ENCODE results near the gene GRK6. TPM values are rescaled to one million over a fixed set of nuclear protein-coding genes. Genes with fewer than 3 reads are reported as not detected.
A peak's percentile ranks its signal among the peaks of the same experiment; 100 is the strongest.

The GRK6 gene
- total and polyA plus RNA-seq, 9 of the 15 experiments (the other 6 are each of a cell fraction or from before 2014, with no cell fraction given): 0.63 to 122 (median 44.5) TPM

DNA sequence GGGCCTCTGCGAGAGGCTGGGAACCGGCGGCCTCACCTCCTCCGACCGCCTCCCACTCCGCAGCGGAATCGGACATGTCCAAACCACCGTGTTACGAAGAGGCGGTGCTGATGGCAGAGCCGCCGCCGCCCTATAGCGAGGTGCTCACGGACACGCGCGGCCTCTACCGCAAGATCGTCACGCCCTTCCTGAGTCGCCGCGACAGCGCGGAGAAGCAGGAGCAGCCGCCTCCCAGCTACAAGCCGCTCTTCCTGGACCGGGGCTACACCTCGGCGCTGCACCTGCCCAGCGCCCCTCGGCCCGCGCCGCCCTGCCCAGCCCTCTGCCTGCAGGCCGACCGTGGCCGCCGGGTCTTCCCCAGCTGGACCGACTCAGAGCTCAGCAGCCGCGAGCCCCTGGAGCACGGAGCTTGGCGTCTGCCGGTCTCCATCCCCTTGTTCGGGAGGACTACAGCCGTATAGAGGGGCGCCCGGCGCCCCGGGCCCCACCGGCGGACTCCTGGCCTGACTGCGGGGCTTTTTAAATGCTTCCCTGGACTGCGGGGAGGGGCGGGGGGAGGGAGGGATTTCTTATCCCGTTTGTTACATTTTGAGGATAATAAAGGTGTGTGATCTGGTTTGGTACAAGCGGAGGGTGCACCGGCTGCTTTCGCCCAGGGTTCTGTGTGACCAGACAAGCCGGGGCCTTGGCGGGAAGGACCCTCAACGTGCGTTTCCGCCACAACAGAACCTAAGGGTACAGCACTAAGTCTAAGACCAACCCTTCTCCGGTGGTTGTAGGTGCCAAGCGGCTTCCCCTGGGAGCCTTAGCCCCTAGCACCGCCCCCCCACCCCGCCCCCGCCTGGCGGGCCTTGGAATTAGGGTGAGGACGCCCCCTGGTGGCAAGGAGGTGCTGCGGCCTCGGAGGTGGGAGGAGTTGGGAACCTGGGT is 29.4 kb downstream of the GRK6 start (continued):
- TF ChIP-seq YY1 (IDR thresholded peaks at IDR 0.05; ENCODE audit: borderline replicate concordance in 1 of 3, control insufficient read depth in 1 of 3, extremely low read depth in 1 of 3, insufficient read depth in 3 of 3, insufficient read length in 1 of 3, insufficient replicate concordance in 2 of 3, low read depth in 1 of 3, low read length in 2 of 3) (peak in 2 of 3 experiments; percentile 15 to 36), ZNF77 (CRISPR knock-in tag; IDR thresholded peaks at IDR 0.05) (no peak), TFAM (CRISPR knock-in tag; conservative IDR thresholded peaks at IDR 0.05) (no peak), CREB1 (IDR thresholded peaks at IDR 0.05) (no peak), CREB1 (CRISPR knock-in tag; IDR thresholded peaks at IDR 0.05) (0 out of 2 replicates have a peak, but pooled peaks have one; percentile 29), CBFB (CRISPR knock-in tag; IDR thresholded peaks at IDR 0.05) (no peak), ZNF436 (CRISPR knock-in tag; IDR thresholded peaks at IDR 0.05) (no peak), HNRNPUL1 (IDR thresholded peaks at IDR 0.05; ENCODE audit: low read length) (no peak), PHF20 (IDR thresholded peaks at IDR 0.05; ENCODE audit: partially characterized antibody) (peak; percentile 22), EP400 (IDR thresholded peaks at IDR 0.05) (no peak), POLR2A (conservative IDR thresholded peaks at IDR 0.05) (peak; percentile 48; the same call in 1 of the 2 replicates), SIN3A (IDR thresholded peaks at IDR 0.05; ENCODE audit: borderline replicate concordance in 2 of 2, control insufficient read depth in 1 of 2, low read depth in 2 of 2, low read length in 2 of 2) (peak; percentile 50 to 60; a peak in 1 of 4 replicates), FOXJ3 (CRISPR knock-in tag; IDR thresholded peaks at IDR 0.05) (no peak)
- TF ChIP-seq, protein P1, sequence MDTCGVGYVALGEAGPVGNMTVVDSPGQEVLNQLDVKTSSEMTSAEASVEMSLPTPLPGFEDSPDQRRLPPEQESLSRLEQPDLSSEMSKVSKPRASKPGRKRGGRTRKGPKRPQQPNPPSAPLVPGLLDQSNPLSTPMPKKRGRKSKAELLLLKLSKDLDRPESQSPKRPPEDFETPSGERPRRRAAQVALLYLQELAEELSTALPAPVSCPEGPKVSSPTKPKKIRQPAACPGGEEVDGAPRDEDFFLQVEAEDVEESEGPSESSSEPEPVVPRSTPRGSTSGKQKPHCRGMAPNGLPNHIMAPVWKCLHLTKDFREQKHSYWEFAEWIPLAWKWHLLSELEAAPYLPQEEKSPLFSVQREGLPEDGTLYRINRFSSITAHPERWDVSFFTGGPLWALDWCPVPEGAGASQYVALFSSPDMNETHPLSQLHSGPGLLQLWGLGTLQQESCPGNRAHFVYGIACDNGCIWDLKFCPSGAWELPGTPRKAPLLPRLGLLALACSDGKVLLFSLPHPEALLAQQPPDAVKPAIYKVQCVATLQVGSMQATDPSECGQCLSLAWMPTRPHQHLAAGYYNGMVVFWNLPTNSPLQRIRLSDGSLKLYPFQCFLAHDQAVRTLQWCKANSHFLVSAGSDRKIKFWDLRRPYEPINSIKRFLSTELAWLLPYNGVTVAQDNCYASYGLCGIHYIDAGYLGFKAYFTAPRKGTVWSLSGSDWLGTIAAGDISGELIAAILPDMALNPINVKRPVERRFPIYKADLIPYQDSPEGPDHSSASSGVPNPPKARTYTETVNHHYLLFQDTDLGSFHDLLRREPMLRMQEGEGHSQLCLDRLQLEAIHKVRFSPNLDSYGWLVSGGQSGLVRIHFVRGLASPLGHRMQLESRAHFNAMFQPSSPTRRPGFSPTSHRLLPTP (IDR thresholded peaks at IDR 0.05; ENCODE audit: borderline replicate concordance, extremely low read depth, insufficient read length): no peak
- TF ChIP-seq, protein P2, sequence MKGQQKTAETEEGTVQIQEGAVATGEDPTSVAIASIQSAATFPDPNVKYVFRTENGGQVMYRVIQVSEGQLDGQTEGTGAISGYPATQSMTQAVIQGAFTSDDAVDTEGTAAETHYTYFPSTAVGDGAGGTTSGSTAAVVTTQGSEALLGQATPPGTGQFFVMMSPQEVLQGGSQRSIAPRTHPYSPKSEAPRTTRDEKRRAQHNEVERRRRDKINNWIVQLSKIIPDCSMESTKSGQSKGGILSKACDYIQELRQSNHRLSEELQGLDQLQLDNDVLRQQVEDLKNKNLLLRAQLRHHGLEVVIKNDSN (CRISPR knock-in tag; IDR thresholded peaks at IDR 0.05): no peak
- TF ChIP-seq, protein P3, sequence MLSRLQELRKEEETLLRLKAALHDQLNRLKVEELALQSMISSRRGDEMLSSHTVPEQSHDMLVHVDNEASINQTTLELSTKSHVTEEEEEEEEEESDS (CRISPR knock-in tag; IDR thresholded peaks at IDR 0.05): no peak

Data from K562 (cell line).